K562 (cell line): Measurements from ENCODE around the gene C16orf86. TPM values are rescaled to one million over a fixed set of nuclear protein-coding genes. Genes with fewer than 3 reads are reported as not detected.

Experiments used
- ATAC-seq: fragments of 200-7000 bp; cut with Tn5 transposase; 3 replicates; pipeline ENCODE4 v1.9.1; 2020; ENCODE audit warnings: moderate library complexity
- BruUV-seq: library from RNA; stranded (reverse); fragments of 400-500 nt; replicated peaks from 2 replicates; lab custom pipeline; 2021; lab: Mats Ljungman, UMichigan
- CTCF ChIA-PET: fragments of 300-600 bp; formaldehyde crosslinking; extraction: SDS; loops from one replicate; lab custom pipeline; 2021; ENCODE audit warnings: low intra/inter-chr PET ratio; lab: Yijun Ruan, JAX
- POLR2A ChIA-PET: fragments of 300-600, 350-650 bp; sonication (Branson Sonifier 250); formaldehyde crosslinking; extraction: SDS; loops from one replicate; lab custom pipeline; 2021; ENCODE audit warnings: antibody characterized with exemption, inconsistent platforms; lab: Yijun Ruan, JAX
- DNase-seq, 4 experiments: peaks; one replicate each; pipeline versions ENCODE4 v3.0.0 to v3.0.0-alpha.2; 2011 to 2018; ENCODE audit warnings: low spot score in 3 of 4, mixed read lengths in 3 of 4; ENCODE audit errors: extremely low read depth in 1 of 4
- FAIRE-seq: peaks from 2 replicates; lab custom pipeline; 2011; peaks lifted over from hg19 to GRCh38; lab: Jason Lieb, UNC
- H2AFZ ChIP-seq: 2 replicates; pipeline ENCODE4 v1.6.0; 2011; ENCODE audit warnings: low read depth, low read length, control low read depth, inconsistent platforms
- H3K27ac ChIP-seq: fragments of 200-600 bp; 3 replicates; pipeline ENCODE4 v1.8.0; 2011; ENCODE audit warnings: low read depth, mild to moderate bottlenecking, control low read depth, inconsistent platforms, low read length, moderate library complexity, mixed read lengths; ENCODE audit errors: extremely low read depth
- H3K27me3 ChIP-seq, 2 experiments: fragments of 300-600 bp in 1 of 2; 2 replicates in 1 of 2; 3 replicates in 1 of 2; pipeline versions ENCODE4 v1.6.0 to v1.8.0; 2011; ENCODE audit warnings: inconsistent platforms in 2 of 2, low read length in 2 of 2, mild to moderate bottlenecking in 1 of 2, mixed read lengths in 1 of 2, moderate library complexity in 1 of 2; ENCODE audit not compliant: control insufficient read depth in 2 of 2, insufficient read depth in 2 of 2
- H3K36me3 ChIP-seq: fragments of 300-600 bp; 3 replicates; pipeline ENCODE4 v1.8.0; 2011; ENCODE audit warnings: mild to moderate bottlenecking, low read length, inconsistent platforms; ENCODE audit not compliant: control insufficient read depth, insufficient read depth
- H3K4me1 ChIP-seq, 2 experiments: fragments of 200-600 bp in 1 of 2; replicated peaks in 1 of 2; 2 replicates in 1 of 2; 3 replicates in 1 of 2; pipeline versions ENCODE4 v1.5.1 to v1.8.0; 2011; ENCODE audit warnings: inconsistent platforms in 2 of 2, low read length in 2 of 2, mild to moderate bottlenecking in 1 of 2, mixed read lengths in 1 of 2, moderate library complexity in 1 of 2; ENCODE audit not compliant: control insufficient read depth in 2 of 2, insufficient read depth in 2 of 2
- H3K4me2 ChIP-seq: 2 replicates; pipeline ENCODE4 v1.6.1; 2011; ENCODE audit warnings: low read length, control low read depth, inconsistent platforms, mixed read lengths; ENCODE audit not compliant: insufficient read depth
- H3K4me3 ChIP-seq: fragments of 200-600 bp; sonication (generic), shearing (Covaris generic); 2 replicates; pipeline ENCODE4 v1.5.1; 2016; ENCODE audit warnings: control low read depth, inconsistent platforms
- H3K79me2 ChIP-seq: fragments of 200-600 bp; 3 replicates; pipeline ENCODE4 v1.8.0; 2011; ENCODE audit warnings: low read length, inconsistent platforms; ENCODE audit not compliant: control insufficient read depth, insufficient read depth
- H3K9ac ChIP-seq, 2 experiments: 2 replicates each; pipeline versions ENCODE4 v1.6.0 to v1.6.1; 2011; ENCODE audit warnings: low read depth in 2 of 2, low read length in 2 of 2, control low read depth in 1 of 2, inconsistent platforms in 1 of 2, mild to moderate bottlenecking in 1 of 2, mixed read lengths in 1 of 2; ENCODE audit not compliant: insufficient read depth in 1 of 2
- H3K9me1 ChIP-seq: one replicate; pipeline ENCODE4 v1.6.0; 2011; ENCODE audit warnings: inconsistent platforms, mild to moderate bottlenecking, low read length, moderate library complexity; ENCODE audit not compliant: control insufficient read depth, insufficient read depth
- H3K9me3 ChIP-seq: replicated peaks from 2 replicates; pipeline ENCODE4 v1.5.1; 2011; ENCODE audit warnings: low read depth, low read length, inconsistent platforms; ENCODE audit not compliant: control insufficient read depth, insufficient read depth
- H4K20me1 ChIP-seq: replicated peaks from 2 replicates; pipeline ENCODE4 v1.6.1; 2011; ENCODE audit warnings: low read length, inconsistent platforms, mixed read lengths; ENCODE audit not compliant: control insufficient read depth, insufficient read depth
- CEBPG ChIP-seq, 3 experiments: fragments of 200-800 bp in 1 of 3; sonication (Bioruptor generic) in 1 of 3; sonication (generic) in 1 of 3; formaldehyde crosslinking in 1 of 3; IDR thresholded peaks in 2 of 3; conservative IDR thresholded peaks in 1 of 3; 2 replicates each; pipeline versions ENCODE4 v1.6.1 to v1.8.0; 2016 to 2022; ENCODE audit warnings: missing compliant biosample characterization in 2 of 3, missing genetic modification characterization in 2 of 3, mild to moderate bottlenecking in 1 of 3, missing genetic modification reagents in 1 of 3
- DEAF1 ChIP-seq: fragments of 450-650 bp; formaldehyde crosslinking; IDR thresholded peaks from 2 replicates; pipeline ENCODE4 v1.4.0; 2020; ENCODE audit warnings: mild to moderate bottlenecking, moderate library complexity
- FOXA3 ChIP-seq, 2 experiments: fragments of 450-650 bp in 1 of 2; sonication (generic) in 1 of 2; formaldehyde crosslinking; IDR thresholded peaks in 1 of 2; conservative IDR thresholded peaks in 1 of 2; 2 replicates each; pipeline versions ENCODE4 v1.4.0 to v1.8.0; 2020 to 2022; ENCODE audit warnings: mild to moderate bottlenecking in 2 of 2, missing genetic modification reagents in 1 of 2
- FOXJ2 ChIP-seq: fragments of 200-800 bp; sonication (Bioruptor generic); IDR thresholded peaks from 2 replicates; pipeline ENCODE4 v1.6.1; 2016; ENCODE audit warnings: missing genetic modification characterization, missing compliant biosample characterization
- GABPB2 ChIP-seq: fragments of 250-450 bp; sonication (Bioruptor Pico); conservative IDR thresholded peaks from 2 replicates; pipeline ENCODE4 v1.5.1; 2021; ENCODE audit warnings: mild to moderate bottlenecking
- HIVEP1 ChIP-seq: fragments of 250-450 bp; sonication (Bioruptor Pico); IDR thresholded peaks from 2 replicates; pipeline ENCODE4 v1.4.0; 2020; ENCODE audit warnings: mild to moderate bottlenecking
- KAT2B ChIP-seq: IDR thresholded peaks from one replicate; pipeline ENCODE4 v1.6.1; 2012; ENCODE audit warnings: low read depth, mild to moderate bottlenecking, control low read depth, inconsistent platforms, low read length, moderate library complexity
- L3MBTL2 ChIP-seq: fragments of 450-650 bp; IDR thresholded peaks from 2 replicates; pipeline ENCODE4 v1.6.1; 2016; ENCODE audit warnings: mild to moderate bottlenecking, moderate library complexity
- MAFF ChIP-seq: IDR thresholded peaks from 2 replicates; pipeline ENCODE4 v1.6.1; 2012; ENCODE audit warnings: low read length, improper control_type of control experiment
- MXD1 ChIP-seq: fragments of 250-450 bp; sonication (Bioruptor Pico); IDR thresholded peaks from 2 replicates; pipeline ENCODE4 v1.8.0; 2021; ENCODE audit warnings: borderline replicate concordance, mild to moderate bottlenecking, moderate library complexity; ENCODE audit not compliant: poor library complexity, severe bottlenecking
- NCOA4 ChIP-seq: fragments of 450-650 bp; IDR thresholded peaks from 2 replicates; pipeline ENCODE4 v1.6.1; 2018; ENCODE audit warnings: mild to moderate bottlenecking; ENCODE audit not compliant: partially characterized antibody
- NCOR1 ChIP-seq: fragments of 450-650 bp; IDR thresholded peaks from 2 replicates; pipeline ENCODE4 v1.6.1; 2016; ENCODE audit warnings: mild to moderate bottlenecking, moderate library complexity
- PHB2 ChIP-seq: fragments of 450-650 bp; IDR thresholded peaks from 2 replicates; pipeline ENCODE4 v1.6.1; 2017; ENCODE audit warnings: low read depth
- TAF7 ChIP-seq: fragments of 450-650 bp; IDR thresholded peaks from 2 replicates; pipeline ENCODE4 v1.6.1; 2016; ENCODE audit warnings: missing genetic modification characterization, missing compliant biosample characterization
- TCF7 ChIP-seq: sonication (generic); IDR thresholded peaks from 2 replicates; pipeline ENCODE4 v1.6.1; 2016; ENCODE audit warnings: antibody characterized with exemption, borderline replicate concordance
- ZNF232 ChIP-seq: sonication (generic); formaldehyde crosslinking; IDR thresholded peaks from 2 replicates; pipeline ENCODE4 v1.8.0; 2022; ENCODE audit warnings: mild to moderate bottlenecking, missing genetic modification reagents
- WGBS: fragments of 100-300 bp; shearing (Covaris generic); methylation state at CpG from one replicate; pipeline ENCODE4 v1.1.6; 2016; ENCODE audit warnings: low coverage, mixed read lengths; ENCODE audit not compliant: insufficient coverage; ENCODE audit errors: missing lambda C conversion rate; 5-methylcytosine and 5-hydroxymethylcytosine counted together
- in situ Hi-C: fragments of 300-500 bp; cut with MboI; formaldehyde crosslinking; loops from 4 replicates; pipeline ENCODE4 v1.15.0; 2018; ENCODE audit warnings: inconsistent platforms, mixed read lengths
- intact Hi-C: fragments of 100-400 bp; cut with micrococcal nuclease; formaldehyde crosslinking; loops from 2 replicates; pipeline ENCODE4 v1.14.2; 2022
- polyA plus RNA-seq, 8 experiments: library from polyadenylated mRNA; depleted of rRNA in 4 of 8; stranded (reverse) in 5 of 8; unstranded in 3 of 8; fragments of >200 nt; fragmentation: Nextera tagmentation in 2 of 8; fragmentation: Illumina TruSeq in 1 of 8; extraction: Ambion mirVana in 2 of 8; extraction: Trizol in 1 of 8; gene quantifications; 2 replicates each; pipeline versions ENCODE4 v1.2.1 to v1.2.3, GENCODE V29; 2011 to 2014; ENCODE audit warnings: inconsistent platforms in 1 of 8, missing spikeins in 1 of 8
- total RNA-seq, 7 experiments: library from RNA; depleted of rRNA in 6 of 7; stranded (reverse); fragments of >200 nt in 6 of 7; fragmentation: Illumina TruSeq in 2 of 7; extraction: Trizol in 2 of 7; gene quantifications; 2 replicates each; pipeline versions ENCODE4 v1.2.1 to v1.2.3, GENCODE V29; 2011 to 2021; ENCODE audit warnings: low replicate concordance in 1 of 7

Gene C16orf86
- total and polyA plus RNA-seq, 9 of the 15 experiments (the other 6 are each of a cell fraction or from before 2014, with no cell fraction given): 0.13 to 1.2 (median 0.27) TPM; not detected in 3

GRCh38 chr16:67663151-67663876, 3.3 kb upstream of the C16orf86 start (continued):
- no peak for TF ChIP-seq MXD1

GRCh38 chr16:67663877-67664222, 2.8 kb upstream of the C16orf86 start:
- TF ChIP-seq FOXA3 (CRISPR knock-in tag; conservative IDR thresholded peaks at IDR 0.05 in 1 of 2, IDR thresholded peaks at IDR 0.05 in 1 of 2) (no peak), FOXJ2 (no peak), L3MBTL2 (no peak), PHB2 (no peak), TCF7 (no peak), MAFF (no peak), GABPB2 (CRISPR knock-in tag) (no peak), ZNF232 (CRISPR knock-in tag) (no peak), KAT2B (no peak), DEAF1 (CRISPR knock-in tag) (no peak), NCOR1 (no peak), NCOA4 (no peak), TAF7 (tag) (no peak), HIVEP1 (CRISPR knock-in tag) (no peak), CEBPG (CRISPR knock-in tag; IDR thresholded peaks at IDR 0.05) (no peak), CEBPG (tag; conservative IDR thresholded peaks at IDR 0.05 in 1 of 2, IDR thresholded peaks at IDR 0.05 in 1 of 2) (no peak)
- POLR2A ChIA-PET: interaction anchor here (0.7 to 1.2 kb wide), 3 partner anchors 9 to 101 kb away, joined by 3 read pairs; partner anchors contain the start of gene CTCF

More at GRCh38 chr16:67663877-67664222, 2.8 kb upstream of the C16orf86 start:
- H3K27ac ChIP-seq: no peak overlapping the region
- no peak overlapping the region for H3K4me2 ChIP-seq
- H3K79me2 ChIP-seq: peaks cover 14% of the 10 kb centered on the region
- in situ Hi-C loops (no loop called here), intact Hi-C loops (no loop called here)
- DNase-seq: no peak
- ATAC-seq: no peak
- no peak for FAIRE-seq
- no peak overlapping the region for H3K4me3 ChIP-seq
- peaks cover 17 to 75% of the 10 kb centered on the region in 2 experiments for H3K4me1 ChIP-seq
- no peaks in the 10 kb centered on the region for H3K27me3 ChIP-seq
- peaks cover 6% of the 10 kb centered on the region; the same call in 1 of the 2 replicates for H4K20me1 ChIP-seq
- peaks cover 9% of the 10 kb centered on the region; the same call in 2 of the 3 replicates for H3K36me3 ChIP-seq
- no peaks in the 10 kb centered on the region for H3K9me1 ChIP-seq
- no peak overlapping the region for H2AFZ ChIP-seq
- CTCF ChIA-PET: interaction anchor here (0.6 kb wide), 1 partner anchor 138 kb away, joined by 3 read pairs; no protein-coding TSS in a partner anchor
- no TSS peak for BruUV-seq
- no peak overlapping the region for H3K9ac ChIP-seq
- H3K9me3 ChIP-seq: no peaks in the 10 kb centered on the region
- 96% methylated on average over 6 of the region's 6 CpGs for WGBS
